Measurements from ENCODE around the gene SETD2.
"Not testable (repeated sequence)": the region's sequence is repeated elsewhere in the genome, so short reads cannot be mapped to it uniquely, and the experiment has no call there.

SETD2 gene

DNA sequence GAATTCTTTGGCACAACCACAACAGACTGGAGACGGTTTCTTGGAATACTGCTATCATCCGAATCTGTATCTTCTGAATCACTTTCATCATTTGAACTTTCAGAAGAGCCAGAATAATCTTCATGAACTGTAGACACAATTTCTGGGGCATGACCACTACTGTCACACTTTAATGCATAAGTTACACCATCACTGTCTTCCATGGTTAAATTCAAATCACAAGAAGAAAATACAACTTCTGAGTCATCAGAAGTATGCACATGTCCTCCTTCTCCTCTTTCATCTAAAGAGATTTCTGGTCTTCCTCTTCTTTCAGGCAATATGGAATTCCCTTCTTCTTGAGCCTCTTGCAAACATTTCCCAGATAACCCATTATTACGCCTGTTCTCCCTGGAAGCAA is 42.5 kb downstream of the SETD2 start:
- no peak overlapping the region for H4K12ac ChIP-seq (ENCODE audit: low read depth, low read length)
- H3K27ac ChIP-seq (ENCODE audit: low read depth, low read length) = no peak overlapping the region
- H2BK12ac ChIP-seq (ENCODE audit: low read length) = no peak overlapping the region
- no peak overlapping the region for H3K18ac ChIP-seq (ENCODE audit: low read length)
- H4K91ac ChIP-seq (ENCODE audit: low read depth, low read length) = no peak overlapping the region
- no peak overlapping the region for H2BK5ac ChIP-seq (ENCODE audit: low read depth, low read length, poor library complexity)
- H3K9me3 ChIP-seq (ENCODE audit: insufficient read depth, low read depth, low read length) = no peaks in the 10 kb centered on the region
- H3K79me1 ChIP-seq (ENCODE audit: low read length) = no peaks in the 10 kb centered on the region
- H3K79me2 ChIP-seq (ENCODE audit: control insufficient read depth, insufficient read depth, low read length, poor library complexity) = no peaks in the 10 kb centered on the region
- WGBS (ENCODE audit: extremely low coverage, insufficient coverage, insufficient read length) = no CpG with 5 or more reads among the region's 3 CpGs
- H2AFZ ChIP-seq (ENCODE audit: insufficient read depth, low read length, poor library complexity) = no peak overlapping the region
- H2BK120ac ChIP-seq (ENCODE audit: insufficient read depth, low read length, poor library complexity) = no peak overlapping the region
- no peak overlapping the region for H2AK5ac ChIP-seq (ENCODE audit: low read length)
- no peak overlapping the region for H3K4ac ChIP-seq (ENCODE audit: low read depth, low read length)
- no peak overlapping the region for H3K23ac ChIP-seq (ENCODE audit: low read length)
- no peaks in the 10 kb centered on the region for H3K27me3 ChIP-seq (ENCODE audit: insufficient read depth, low read length)
- peaks cover 9 to 20% of the 10 kb centered on the region in 2 experiments for H3K36me3 ChIP-seq (ENCODE audit: control insufficient read depth in 1 of 2, insufficient read depth in 2 of 2, low read length in 2 of 2)
- H3K4me2 ChIP-seq (ENCODE audit: low read length) = no peak overlapping the region
- H3K14ac ChIP-seq (ENCODE audit: low read length) = no peak overlapping the region
- H3K4me1 ChIP-seq (ENCODE audit: control insufficient read depth in 1 of 2, insufficient read depth in 2 of 2, low read length in 2 of 2) = no peaks in the 10 kb centered on the region
- DNase-seq = no peak
- H3K4me3 ChIP-seq (ENCODE audit: low read depth, low read length) = no peak overlapping the region
- no peak overlapping the region for H3K9ac ChIP-seq (ENCODE audit: low read length)
- no peak overlapping the region for H4K8ac ChIP-seq (ENCODE audit: low read depth, low read length)

DNA sequence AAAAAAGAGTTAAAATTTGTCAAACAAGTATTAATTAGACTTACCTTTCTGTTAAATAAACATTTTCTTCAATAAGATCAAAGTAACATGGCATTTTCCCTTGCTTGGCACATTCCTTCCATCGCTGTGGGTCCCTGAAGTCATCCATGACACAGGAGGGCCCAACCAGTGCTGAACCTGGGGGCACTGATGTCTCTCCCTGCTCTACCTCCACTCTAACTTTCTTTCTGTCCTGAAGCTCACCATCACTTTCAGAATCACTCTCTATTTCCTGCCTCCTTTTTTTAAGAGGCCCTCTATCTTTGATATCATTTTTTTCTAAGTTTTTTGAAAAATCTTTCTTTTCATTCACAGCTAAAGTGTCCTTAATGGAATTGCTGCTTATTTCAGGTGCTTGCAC is 43.8 kb downstream of the SETD2 start:
- Histone ChIP-seq H4K12ac (ENCODE audit: low read depth, low read length) (no peak overlapping the region), H3K79me2 (ENCODE audit: control insufficient read depth, insufficient read depth, low read length, poor library complexity) (no peaks in the 10 kb centered on the region), H3K36me3 (ENCODE audit: control insufficient read depth in 1 of 2, insufficient read depth in 2 of 2, low read length in 2 of 2) (peaks cover 10 to 20% of the 10 kb centered on the region in 2 experiments), H3K18ac (ENCODE audit: low read length) (no peak overlapping the region), H3K9me3 (ENCODE audit: insufficient read depth, low read depth, low read length) (no peaks in the 10 kb centered on the region), H3K27me3 (ENCODE audit: insufficient read depth, low read length) (no peaks in the 10 kb centered on the region), H3K14ac (ENCODE audit: low read length) (no peak overlapping the region), H2AK5ac (ENCODE audit: low read length) (no peak overlapping the region), H3K9ac (ENCODE audit: low read length) (no peak overlapping the region), H2BK12ac (ENCODE audit: low read length) (no peak overlapping the region), H2AFZ (ENCODE audit: insufficient read depth, low read length, poor library complexity) (no peak overlapping the region), H4K8ac (ENCODE audit: low read depth, low read length) (no peak overlapping the region), H4K91ac (ENCODE audit: low read depth, low read length) (no peak overlapping the region), H2BK5ac (ENCODE audit: low read depth, low read length, poor library complexity) (no peak overlapping the region), H2BK120ac (ENCODE audit: insufficient read depth, low read length, poor library complexity) (no peak overlapping the region), H3K4me2 (ENCODE audit: low read length) (no peak overlapping the region), H3K27ac (ENCODE audit: low read depth, low read length) (no peak overlapping the region), H3K4ac (ENCODE audit: low read depth, low read length) (no peak overlapping the region), H3K4me3 (ENCODE audit: low read depth, low read length) (no peak overlapping the region), H3K23ac (ENCODE audit: low read length) (no peak overlapping the region), H3K4me1 (ENCODE audit: control insufficient read depth in 1 of 2, insufficient read depth in 2 of 2, low read length in 2 of 2) (no peaks in the 10 kb centered on the region), H3K79me1 (ENCODE audit: low read length) (no peaks in the 10 kb centered on the region)
- no peak for DNase-seq
- no CpG with 5 or more reads among the region's 1 CpG for WGBS (ENCODE audit: extremely low coverage, insufficient coverage, insufficient read length)

DNA sequence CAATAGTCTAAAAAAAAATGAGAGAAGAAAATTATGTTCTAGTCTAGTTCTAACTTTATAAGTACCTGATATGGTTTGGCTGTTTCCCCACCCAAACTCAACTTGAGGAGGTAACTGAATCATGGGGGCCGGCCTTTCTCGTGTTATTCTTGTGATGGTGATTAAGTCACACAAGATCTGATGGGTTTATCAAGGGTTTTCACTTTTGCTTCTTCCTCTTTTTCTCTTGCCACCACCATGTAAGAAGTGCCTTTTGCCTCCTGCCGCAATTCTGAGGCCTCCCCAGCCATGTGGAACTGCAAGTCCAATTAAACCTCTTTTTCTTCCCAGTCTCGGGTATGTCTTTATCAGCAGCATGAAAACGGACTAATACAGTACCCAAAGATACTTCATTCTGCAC is 44.5 kb downstream of the SETD2 start:
- not testable (repeated sequence) for H3K18ac ChIP-seq (ENCODE audit: low read length); H3K9me3 ChIP-seq (ENCODE audit: insufficient read depth, low read depth, low read length); H3K4me3 ChIP-seq (ENCODE audit: low read depth, low read length); H3K4ac ChIP-seq (ENCODE audit: low read depth, low read length); H3K14ac ChIP-seq (ENCODE audit: low read length); H2AK5ac ChIP-seq (ENCODE audit: low read length); H4K12ac ChIP-seq (ENCODE audit: low read depth, low read length); H3K79me2 ChIP-seq (ENCODE audit: control insufficient read depth, insufficient read depth, low read length, poor library complexity); H3K23ac ChIP-seq (ENCODE audit: low read length); H4K8ac ChIP-seq (ENCODE audit: low read depth, low read length); H3K4me1 ChIP-seq (ENCODE audit: control insufficient read depth in 1 of 2, insufficient read depth in 2 of 2, low read length in 2 of 2); H2BK12ac ChIP-seq (ENCODE audit: low read length); H3K79me1 ChIP-seq (ENCODE audit: low read length); DNase-seq; H3K9ac ChIP-seq (ENCODE audit: low read length); H3K27me3 ChIP-seq (ENCODE audit: insufficient read depth, low read length); H4K91ac ChIP-seq (ENCODE audit: low read depth, low read length); H2BK5ac ChIP-seq (ENCODE audit: low read depth, low read length, poor library complexity); H2AFZ ChIP-seq (ENCODE audit: insufficient read depth, low read length, poor library complexity); H3K27ac ChIP-seq (ENCODE audit: low read depth, low read length); H2BK120ac ChIP-seq (ENCODE audit: insufficient read depth, low read length, poor library complexity); H3K4me2 ChIP-seq (ENCODE audit: low read length)
- WGBS (ENCODE audit: extremely low coverage, insufficient coverage, insufficient read length) = no CpG with 5 or more reads among the region's 5 CpGs
- peaks cover 13 to 21% of the 10 kb centered on the region in 2 experiments for H3K36me3 ChIP-seq (ENCODE audit: control insufficient read depth in 1 of 2, insufficient read depth in 2 of 2, low read length in 2 of 2)

DNA sequence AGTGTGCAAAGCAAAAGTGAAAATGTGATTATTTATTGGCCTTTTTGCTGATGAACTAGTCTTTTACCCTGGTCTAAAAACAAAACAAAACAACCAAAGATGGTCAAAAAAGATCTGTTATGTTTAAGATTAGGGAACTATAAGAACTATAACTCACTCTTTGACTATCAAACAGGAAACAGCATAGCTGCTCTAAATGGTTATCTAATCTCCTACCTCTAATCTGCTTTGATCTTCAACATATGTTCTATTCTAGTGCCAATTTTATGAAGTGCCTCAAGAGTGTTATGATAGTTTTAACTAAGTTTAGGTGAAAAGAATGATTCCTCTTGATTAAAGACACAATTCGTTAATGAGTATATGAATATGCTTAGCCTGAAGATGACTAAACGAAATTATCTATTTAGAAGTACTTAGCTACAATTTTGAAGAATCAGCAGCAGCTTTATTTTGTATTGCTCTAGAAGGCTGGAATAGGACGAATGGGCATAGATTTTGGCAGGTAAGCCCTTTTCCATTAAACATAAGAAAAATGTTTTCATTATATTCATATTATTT is 46.0 kb downstream of the SETD2 start:
- Histone ChIP-seq H3K4me1 (ENCODE audit: control insufficient read depth in 1 of 2, insufficient read depth in 2 of 2, low read length in 2 of 2) (no peaks in the 10 kb centered on the region), H3K9ac (ENCODE audit: low read length) (no peak overlapping the region), H4K12ac (ENCODE audit: low read depth, low read length) (no peak overlapping the region), H2BK120ac (ENCODE audit: insufficient read depth, low read length, poor library complexity) (no peak overlapping the region), H4K8ac (ENCODE audit: low read depth, low read length) (no peak overlapping the region), H3K4me2 (ENCODE audit: low read length) (no peak overlapping the region), H3K23ac (ENCODE audit: low read length) (no peak overlapping the region), H2BK5ac (ENCODE audit: low read depth, low read length, poor library complexity) (no peak overlapping the region), H2BK12ac (ENCODE audit: low read length) (no peak overlapping the region), H2AFZ (ENCODE audit: insufficient read depth, low read length, poor library complexity) (no peak overlapping the region), H3K18ac (ENCODE audit: low read length) (no peak overlapping the region), H3K79me2 (ENCODE audit: control insufficient read depth, insufficient read depth, low read length, poor library complexity) (no peaks in the 10 kb centered on the region), H3K4ac (ENCODE audit: low read depth, low read length) (no peak overlapping the region), H3K4me3 (ENCODE audit: low read depth, low read length) (no peak overlapping the region), H3K27ac (ENCODE audit: low read depth, low read length) (no peak overlapping the region), H2AK5ac (ENCODE audit: low read length) (no peak overlapping the region), H3K9me3 (ENCODE audit: insufficient read depth, low read depth, low read length) (no peaks in the 10 kb centered on the region), H3K36me3 (ENCODE audit: control insufficient read depth in 1 of 2, insufficient read depth in 2 of 2, low read length in 2 of 2) (peaks cover 14 to 19% of the 10 kb centered on the region in 2 experiments), H4K91ac (ENCODE audit: low read depth, low read length) (no peak overlapping the region), H3K79me1 (ENCODE audit: low read length) (no peaks in the 10 kb centered on the region), H3K14ac (ENCODE audit: low read length) (no peak overlapping the region), H3K27me3 (ENCODE audit: insufficient read depth, low read length) (no peaks in the 10 kb centered on the region)
- no CpG with 5 or more reads among the region's 3 CpGs for WGBS (ENCODE audit: extremely low coverage, insufficient coverage, insufficient read length)
- DNase-seq = no peak

Data from trophoblast cell (in vitro differentiated cells and primary cell).